Measurements from ENCODE around the gene NPIPA5.
"Not testable (repeated sequence)": the region's sequence is repeated elsewhere in the genome, so short reads cannot be mapped to it uniquely, and the experiment has no call there.

NPIPA5 gene

DNA sequence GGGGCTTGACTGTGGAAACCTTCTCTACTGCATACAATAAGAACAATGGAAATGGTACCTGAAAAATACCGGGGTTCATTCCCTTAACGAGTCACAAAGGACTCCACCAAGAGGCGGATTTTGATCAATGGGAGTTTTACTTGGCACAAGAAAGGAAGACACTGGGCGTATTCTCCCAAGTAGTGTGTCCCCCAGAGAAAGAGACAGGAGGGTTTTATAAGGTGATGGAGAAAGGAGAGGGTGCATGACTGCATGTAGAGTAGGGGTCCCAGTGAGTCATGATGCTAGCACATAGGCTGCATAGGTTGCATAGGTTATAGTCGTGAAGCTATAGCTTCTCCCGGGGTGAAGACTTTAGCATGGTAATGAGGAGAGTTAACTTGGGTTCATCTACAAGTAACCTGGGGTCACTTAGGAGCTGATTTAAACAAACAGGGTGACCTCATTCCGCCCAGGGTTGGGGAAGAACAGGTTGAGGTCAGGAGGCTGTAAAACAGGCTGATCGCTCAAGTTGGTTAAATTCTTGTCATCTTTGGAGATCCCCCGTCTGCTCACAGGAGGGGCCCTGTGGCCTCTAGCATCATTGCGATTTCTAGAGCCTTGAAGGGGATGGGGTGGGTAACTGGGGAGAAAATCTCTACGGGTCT lies 19.0 kb upstream of the NPIPA5 start:
- TF ChIP-seq CTCF (IDR thresholded peaks at IDR 0.05), result no peak

GRCh38 chr16:15396509-15396829 lies 18.4 kb upstream of the NPIPA5 start:
- H3K27me3 ChIP-seq; H3K36me3 ChIP-seq; H3K9me3 ChIP-seq; intact Hi-C loops (cut with DNase I; ENCODE audit: low total_unique reads); DNase-seq: not testable (repeated sequence)
- Histone ChIP-seq H3K4me1 (peaks cover 0 to 12% (median 5%) of the 10 kb centered on the region in 4 donors), H3K4me3 (peak overlapping the region; percentile 65 to 69), H3K27ac (peak overlapping the region; percentile 60 to 72)

More for the DNA sequence above, 19.0 kb upstream of the NPIPA5 start:
- intact Hi-C loops (cut with DNase I; ENCODE audit: low total_unique reads), result no loop called here
- peaks cover 0 to 8% (median 8%) of the 10 kb centered on the region in 3 donors for H3K36me3 ChIP-seq
- no peaks in the 10 kb centered on the region for H3K27me3 ChIP-seq
- no peak for DNase-seq
- no peaks in the 10 kb centered on the region for H3K9me3 ChIP-seq
- no peak overlapping the region for H3K27ac ChIP-seq
- peaks cover 0 to 12% (median 5%) of the 10 kb centered on the region in 4 donors for H3K4me1 ChIP-seq
- H3K4me3 ChIP-seq, result no peak overlapping the region

GRCh38 chr16:15395631-15396508 lies 17.8 kb upstream of the NPIPA5 start, which contains the start of gene MPV17L:
Gene MPV17L (plus strand): TSS chr16:15395754. CDS start chr16:15395898, 144 bp downstream.
- H3K27me3 ChIP-seq; H3K36me3 ChIP-seq; intact Hi-C loops (cut with DNase I; ENCODE audit: low total_unique reads); H3K9me3 ChIP-seq: not testable (repeated sequence)
- Histone ChIP-seq H3K4me1 (peaks cover 0 to 12% (median 5%) of the 10 kb centered on the region in 4 donors), H3K4me3 (peak within 1 kb of the TSS; percentile 65 to 69), H3K27ac (peak within 1 kb of the TSS; percentile 60 to 72)
- peak; percentile 34 to 81 for DNase-seq

DNA sequence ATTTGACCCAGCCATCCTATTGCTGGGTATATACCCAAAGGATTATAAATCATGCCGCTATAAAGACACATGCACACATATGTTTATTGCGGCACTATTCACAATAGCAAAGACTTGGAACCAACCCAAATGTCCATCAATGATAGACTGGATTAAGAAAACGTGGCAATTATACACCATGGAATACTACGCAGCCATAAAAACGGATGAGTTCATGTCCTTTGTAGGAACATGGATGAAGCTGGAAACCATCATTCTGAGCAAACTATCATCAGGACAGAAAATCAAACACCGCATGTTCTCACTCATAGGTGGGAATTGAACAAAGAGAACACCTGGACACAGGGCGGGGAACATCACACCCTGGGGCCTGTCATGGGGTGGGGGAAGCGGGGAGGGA lies 14.9 kb upstream of the NPIPA5 start:
- peaks cover 0 to 12% (median 5%) of the 10 kb centered on the region in 4 donors for H3K4me1 ChIP-seq
- H3K9me3 ChIP-seq; H3K36me3 ChIP-seq; intact Hi-C loops (cut with DNase I; ENCODE audit: low total_unique reads); H3K27me3 ChIP-seq; H3K27ac ChIP-seq; DNase-seq; H3K4me3 ChIP-seq: not testable (repeated sequence)

DNA sequence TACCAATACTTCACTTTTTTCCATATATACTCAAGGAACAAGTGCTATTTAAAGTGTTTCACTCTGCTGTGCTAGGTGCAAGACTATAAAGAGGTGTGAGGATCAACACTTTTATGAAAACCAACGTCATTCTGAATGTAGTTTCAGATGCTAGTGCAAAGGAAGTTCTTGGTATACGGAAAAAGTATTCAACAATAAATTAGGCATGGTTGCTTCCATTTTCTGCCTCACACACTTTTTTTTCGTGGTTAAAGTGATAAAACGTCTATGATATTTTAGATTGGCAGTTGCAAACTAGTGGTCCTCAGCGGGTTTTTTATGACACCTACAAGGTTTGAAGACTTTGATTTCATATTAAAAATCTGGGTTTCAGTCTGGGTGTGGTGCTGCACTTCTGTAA lies 11.8 kb upstream of the NPIPA5 start:
- H3K36me3 ChIP-seq; H3K27me3 ChIP-seq; intact Hi-C loops (cut with DNase I; ENCODE audit: low total_unique reads); H3K4me1 ChIP-seq; H3K4me3 ChIP-seq; DNase-seq; H3K9me3 ChIP-seq; H3K27ac ChIP-seq: not testable (repeated sequence)

GRCh38 chr16:15388060-15388459 lies 10.0 kb upstream of the NPIPA5 start:
- H3K4me1 ChIP-seq; DNase-seq; H3K4me3 ChIP-seq; intact Hi-C loops (cut with DNase I; ENCODE audit: low total_unique reads); H3K27me3 ChIP-seq; H3K9me3 ChIP-seq; H3K27ac ChIP-seq; H3K36me3 ChIP-seq: not testable (repeated sequence)

DNA sequence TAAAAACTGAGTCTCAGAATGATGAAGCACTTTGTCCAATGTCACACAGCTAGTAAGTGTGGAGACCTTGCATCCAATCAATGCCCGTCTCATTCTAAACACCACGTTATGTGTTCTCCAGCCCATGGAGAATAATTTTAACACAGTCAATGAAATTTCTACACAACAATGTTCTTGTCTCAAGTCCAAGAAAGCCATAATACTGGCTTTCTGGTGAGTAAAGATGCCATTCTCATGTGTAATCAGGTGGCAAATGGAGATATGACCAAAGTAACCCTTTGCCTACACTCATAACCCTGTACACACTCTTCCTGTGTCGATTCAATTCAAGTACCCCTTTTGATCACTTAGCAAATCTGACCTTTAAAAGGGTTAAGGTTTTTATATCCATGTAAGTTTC lies 4.7 kb upstream of the NPIPA5 start:
- H3K27me3 ChIP-seq; H3K4me1 ChIP-seq; intact Hi-C loops (cut with DNase I; ENCODE audit: low total_unique reads); H3K4me3 ChIP-seq; H3K27ac ChIP-seq; H3K36me3 ChIP-seq; DNase-seq; H3K9me3 ChIP-seq: not testable (repeated sequence)

DNA sequence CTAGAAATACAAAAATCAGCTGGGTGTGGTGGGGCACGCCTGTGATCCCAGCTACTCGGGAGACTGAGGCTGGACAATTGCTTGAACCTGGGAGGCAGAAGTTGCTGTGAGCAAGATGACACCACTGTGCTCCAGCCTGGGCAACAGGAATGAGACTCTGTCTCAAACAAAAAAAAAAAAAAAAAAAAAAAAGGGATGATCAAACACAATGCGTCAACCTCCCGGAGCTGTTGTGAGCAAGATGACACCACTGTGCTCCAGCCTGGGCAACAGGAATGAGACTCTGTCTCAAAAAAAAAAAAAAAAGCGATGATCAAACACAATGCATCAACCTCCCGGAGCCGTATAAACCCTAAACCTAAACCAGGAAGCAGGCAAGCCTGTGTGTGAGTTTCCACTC lies 20.6 kb downstream of the NPIPA5 start:
- DNase-seq; intact Hi-C loops (cut with DNase I; ENCODE audit: low total_unique reads); H3K9me3 ChIP-seq; H3K4me1 ChIP-seq; H3K36me3 ChIP-seq; H3K27ac ChIP-seq; H3K27me3 ChIP-seq; H3K4me3 ChIP-seq: not testable (repeated sequence)

DNA sequence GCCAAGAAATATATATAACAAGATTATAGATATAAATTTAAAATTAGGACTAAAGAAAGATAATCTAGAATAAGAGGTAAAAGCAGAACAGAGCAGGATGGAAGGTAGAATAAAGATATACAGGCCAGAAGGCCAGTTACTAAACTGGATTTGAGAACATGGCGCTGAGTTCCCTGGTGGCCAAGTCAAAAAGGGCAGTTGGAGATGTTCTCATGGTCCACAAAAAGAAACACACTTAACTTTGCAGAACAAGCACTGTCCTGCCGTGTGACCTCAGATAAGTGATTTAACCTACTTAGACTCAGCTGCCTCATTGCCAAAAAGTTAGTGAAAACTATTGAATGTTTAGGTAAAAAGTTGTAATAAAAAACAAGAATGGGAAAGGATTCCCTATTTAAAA lies 23.2 kb downstream of the NPIPA5 start:
- H3K4me3 ChIP-seq; H3K27ac ChIP-seq; H3K9me3 ChIP-seq; intact Hi-C loops (cut with DNase I; ENCODE audit: low total_unique reads); DNase-seq; H3K27me3 ChIP-seq; H3K36me3 ChIP-seq; H3K4me1 ChIP-seq: not testable (repeated sequence)

- H3K36me3 ChIP-seq; H3K27ac ChIP-seq; H3K4me3 ChIP-seq; DNase-seq; H3K27me3 ChIP-seq; H3K9me3 ChIP-seq; H3K4me1 ChIP-seq; intact Hi-C loops (cut with DNase I; ENCODE audit: low total_unique reads): not testable (repeated sequence)
Observed at GRCh38 chr16:15352852-15353251, 25.2 kb downstream of the NPIPA5 start.

- H3K36me3 ChIP-seq; H3K4me3 ChIP-seq; H3K4me1 ChIP-seq; DNase-seq; intact Hi-C loops (cut with DNase I; ENCODE audit: low total_unique reads); H3K27ac ChIP-seq; H3K9me3 ChIP-seq; H3K27me3 ChIP-seq: not testable (repeated sequence)
Observed at GRCh38 chr16:15351745-15352144, 26.3 kb downstream of the NPIPA5 start.

DNA sequence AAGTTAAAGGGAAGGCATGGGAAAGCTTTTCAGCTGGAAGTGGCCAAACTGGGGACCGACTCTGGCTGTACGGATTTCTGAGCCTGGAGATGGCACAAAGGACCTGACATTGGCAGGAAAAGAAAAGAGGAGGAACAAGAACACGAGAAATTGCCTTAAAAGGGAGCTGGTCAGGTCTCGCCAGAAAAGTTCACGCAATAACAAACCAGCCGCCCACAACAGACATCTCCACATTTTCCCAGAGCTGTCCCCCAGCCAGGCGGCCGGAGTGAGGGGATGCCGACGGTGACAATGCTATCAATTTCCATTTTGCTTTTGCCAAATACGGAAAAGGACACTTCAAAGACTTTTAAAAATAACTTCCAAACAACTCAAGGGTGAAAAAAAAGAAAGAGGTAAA lies 26.8 kb downstream of the NPIPA5 start:
- intact Hi-C loops (cut with DNase I; ENCODE audit: low total_unique reads); H3K36me3 ChIP-seq; DNase-seq: not testable (repeated sequence)

DNA sequence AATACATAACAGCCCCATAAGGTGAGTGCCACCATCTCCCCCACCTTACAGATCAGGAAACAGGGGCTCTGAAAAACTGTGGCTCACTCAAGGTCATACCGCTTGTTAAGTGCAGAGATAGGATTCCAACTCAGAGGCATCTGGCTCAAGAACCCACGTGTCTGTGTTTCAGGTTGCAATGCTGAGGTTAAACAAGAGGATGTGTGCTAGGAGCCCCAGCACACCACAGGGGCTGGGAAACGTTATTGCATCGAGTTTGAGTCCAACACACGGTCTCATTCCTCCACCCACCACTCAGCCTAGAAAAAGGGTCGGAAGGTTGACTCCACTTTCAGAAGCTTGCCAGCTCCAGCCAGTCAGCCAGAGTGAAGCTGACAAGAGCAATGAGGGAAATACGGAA lies 29.4 kb downstream of the NPIPA5 start:
- H3K27ac ChIP-seq; intact Hi-C loops (cut with DNase I; ENCODE audit: low total_unique reads); H3K27me3 ChIP-seq; H3K36me3 ChIP-seq; DNase-seq; H3K4me3 ChIP-seq; H3K4me1 ChIP-seq; H3K9me3 ChIP-seq: not testable (repeated sequence)

More for the DNA sequence above, 26.8 kb downstream of the NPIPA5 start:
- H3K9me3 ChIP-seq, H3K4me1 ChIP-seq, H3K27ac ChIP-seq, H3K4me3 ChIP-seq, H3K27me3 ChIP-seq: not testable (repeated sequence)
